Measurements from ENCODE around the gene ARL6IP5. TPM values are rescaled to one million over a fixed set of nuclear protein-coding genes. Genes with fewer than 3 reads are reported as not detected.

The ARL6IP5 gene, protein sequence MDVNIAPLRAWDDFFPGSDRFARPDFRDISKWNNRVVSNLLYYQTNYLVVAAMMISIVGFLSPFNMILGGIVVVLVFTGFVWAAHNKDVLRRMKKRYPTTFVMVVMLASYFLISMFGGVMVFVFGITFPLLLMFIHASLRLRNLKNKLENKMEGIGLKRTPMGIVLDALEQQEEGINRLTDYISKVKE
- 100 to 1,000 TPM in 2 of 3 donors, 10 to 100 TPM in 1; 98.1 to 132 (median 105) TPM for total RNA-seq
- total RNA-seq (2013), result 147 TPM

GRCh38 chr3:69084326-69085167 is at the start of gene ARL6IP5:
ARL6IP5 (plus strand) TSS chr3:69084937; CDS start chr3:69085048, 111 bp downstream.
- peak; percentile 81 to 96 for DNase-seq
- Histone ChIP-seq H3K36me3 (ENCODE audit: control insufficient read depth, insufficient read depth, low read length) (peaks cover 3% of the 10 kb centered on the region), H3K4me3 (ENCODE audit: low read length) (peak within 1 kb of the TSS; percentile 92), H3K27me3 (ENCODE audit: control insufficient read depth, insufficient read depth, low read length) (no peaks in the 10 kb centered on the region), H3K9me3 (ENCODE audit: control insufficient read depth, insufficient read depth, low read length) (no peaks in the 10 kb centered on the region), H3K4me1 (ENCODE audit: control insufficient read depth, insufficient read depth, low read length) (peaks cover 49% of the 10 kb centered on the region), H3K27ac (ENCODE audit: low read length) (peak within 1 kb of the TSS; percentile 78)
- ATAC-seq, result peak; percentile 45 to 77 (median 59)
- TF ChIP-seq, protein P1, sequence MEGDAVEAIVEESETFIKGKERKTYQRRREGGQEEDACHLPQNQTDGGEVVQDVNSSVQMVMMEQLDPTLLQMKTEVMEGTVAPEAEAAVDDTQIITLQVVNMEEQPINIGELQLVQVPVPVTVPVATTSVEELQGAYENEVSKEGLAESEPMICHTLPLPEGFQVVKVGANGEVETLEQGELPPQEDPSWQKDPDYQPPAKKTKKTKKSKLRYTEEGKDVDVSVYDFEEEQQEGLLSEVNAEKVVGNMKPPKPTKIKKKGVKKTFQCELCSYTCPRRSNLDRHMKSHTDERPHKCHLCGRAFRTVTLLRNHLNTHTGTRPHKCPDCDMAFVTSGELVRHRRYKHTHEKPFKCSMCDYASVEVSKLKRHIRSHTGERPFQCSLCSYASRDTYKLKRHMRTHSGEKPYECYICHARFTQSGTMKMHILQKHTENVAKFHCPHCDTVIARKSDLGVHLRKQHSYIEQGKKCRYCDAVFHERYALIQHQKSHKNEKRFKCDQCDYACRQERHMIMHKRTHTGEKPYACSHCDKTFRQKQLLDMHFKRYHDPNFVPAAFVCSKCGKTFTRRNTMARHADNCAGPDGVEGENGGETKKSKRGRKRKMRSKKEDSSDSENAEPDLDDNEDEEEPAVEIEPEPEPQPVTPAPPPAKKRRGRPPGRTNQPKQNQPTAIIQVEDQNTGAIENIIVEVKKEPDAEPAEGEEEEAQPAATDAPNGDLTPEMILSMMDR (IDR thresholded peaks at IDR 0.05), result no peak
- H3K27me3 Mint-ChIP-seq (ENCODE audit: low read depth in 2 of 2), result no peaks in the 10 kb centered on the region
- H3K36me3 Mint-ChIP-seq, result no peaks in the 10 kb centered on the region
- WGBS (ENCODE audit: insufficient coverage), result under 1% methylated on average over 32 of the region's 32 CpGs
- H3K4me3 Mint-ChIP-seq, result peak within 1 kb of the TSS; percentile 96
- no peaks in the 10 kb centered on the region for H3K9me3 Mint-ChIP-seq
- peak within 1 kb of the TSS; percentile 90 to 98 for H3K27ac Mint-ChIP-seq
- H3K4me1 Mint-ChIP-seq, result peaks cover 60% of the 10 kb centered on the region in 2 donors
- intact Hi-C loops (cut with micrococcal nuclease), result loop anchor here (1.0 to 10.0 kb wide), 3 partner anchors 8 to 1430 kb away; partner anchors contain the start of genes SUCLG2 and TMF1

- H3K4me3 ChIP-seq (ENCODE audit: low read length), result no peak overlapping the region
- Mint-ChIP-seq H3K9me3 (no peaks in the 10 kb centered on the region), H3K27ac (no peak overlapping the region), H3K4me1 (peaks cover 24 to 33% of the 10 kb centered on the region in 2 donors), H3K36me3 (peaks cover 40% of the 10 kb centered on the region), H3K27me3 (ENCODE audit: low read depth in 2 of 2) (no peaks in the 10 kb centered on the region), H3K4me3 (no peak overlapping the region)
- DNase-seq (no peak), ATAC-seq (no peak)
- 91% methylated on average over 1 of the region's 2 CpGs for WGBS (ENCODE audit: insufficient coverage)
- H3K4me1 ChIP-seq (ENCODE audit: control insufficient read depth, insufficient read depth, low read length), result peaks cover 3% of the 10 kb centered on the region
- H3K36me3 ChIP-seq (ENCODE audit: control insufficient read depth, insufficient read depth, low read length), result peaks cover 72% of the 10 kb centered on the region
- H3K27me3 ChIP-seq (ENCODE audit: control insufficient read depth, insufficient read depth, low read length), result no peaks in the 10 kb centered on the region
- no peak overlapping the region for H3K27ac ChIP-seq (ENCODE audit: low read length)
- TF ChIP-seq, protein P1 (IDR thresholded peaks at IDR 0.05), result no peak
- intact Hi-C loops (cut with micrococcal nuclease), result no loop called here
- H3K9me3 ChIP-seq (ENCODE audit: control insufficient read depth, insufficient read depth, low read length), result no peaks in the 10 kb centered on the region
These were observed 40.1 kb upstream of the ARL6IP5 start for GRCh38 chr3:69044608-69045007.

GRCh38 chr3:69048990-69049389 is 35.7 kb upstream of the ARL6IP5 start:
- no peaks in the 10 kb centered on the region for H3K27me3 Mint-ChIP-seq (ENCODE audit: low read depth in 2 of 2)
- Histone ChIP-seq H3K4me3 (ENCODE audit: low read length) (no peak overlapping the region), H3K27me3 (ENCODE audit: control insufficient read depth, insufficient read depth, low read length) (no peaks in the 10 kb centered on the region), H3K27ac (ENCODE audit: low read length) (no peak overlapping the region), H3K36me3 (ENCODE audit: control insufficient read depth, insufficient read depth, low read length) (peaks cover 43% of the 10 kb centered on the region), H3K4me1 (ENCODE audit: control insufficient read depth, insufficient read depth, low read length) (peaks cover 16% of the 10 kb centered on the region), H3K9me3 (ENCODE audit: control insufficient read depth, insufficient read depth, low read length) (no peaks in the 10 kb centered on the region)
- TF ChIP-seq, protein P1 (IDR thresholded peaks at IDR 0.05), result no peak
- DNase-seq, result no peak
- peaks cover 46 to 61% of the 10 kb centered on the region in 2 donors for H3K4me1 Mint-ChIP-seq
- H3K9me3 Mint-ChIP-seq, result no peaks in the 10 kb centered on the region
- peak overlapping the region; percentile 46 to 64 for H3K27ac Mint-ChIP-seq
- peak overlapping the region; percentile 61 for H3K4me3 Mint-ChIP-seq
- WGBS (ENCODE audit: insufficient coverage), result 80% methylated on average over 1 of the region's 2 CpGs
- intact Hi-C loops (cut with micrococcal nuclease), result no loop called here
- ATAC-seq, result no peak
- H3K36me3 Mint-ChIP-seq, result peaks cover 17% of the 10 kb centered on the region
